H1 (cell line): ENCODE data around the gene RHOBTB1. TPM values are rescaled to one million over a fixed set of nuclear protein-coding genes. Genes with fewer than 3 reads are reported as not detected.

ENCODE experiments used
- EZH2 ChIP-seq: fragments of 200-600 bp; sonication (generic); IDR thresholded peaks from 2 replicates; pipeline ENCODE4 v1.7.1; 2012; ENCODE audit warnings: low read depth, mild to moderate bottlenecking, moderate library complexity, low read length, inconsistent platforms; ENCODE audit not compliant: severe bottlenecking
- polyA plus RNA-seq, 7 experiments: library from polyadenylated mRNA; depleted of rRNA in 3 of 7; stranded (reverse) in 5 of 7; unstranded in 2 of 7; fragments of >200 nt in 5 of 7; fragments of 200-250 nt in 2 of 7; gene quantifications; 1 replicate in 5 of 7; 2 replicates in 1 of 7; 4 replicates in 1 of 7; pipeline versions ENCODE4 v1.2.1 to v1.2.3, GENCODE V29; 2011 to 2013; ENCODE audit warnings: missing spikeins in 2 of 7, mixed read lengths in 2 of 7
- total RNA-seq: library from RNA; stranded (reverse); fragmentation: NEBNext Ultra II Directional; extraction: Animal tissue kit (Norgen Biotek cat#: 25700); gene quantifications from 2 replicates; pipeline ENCODE4 v1.2.1, GENCODE V29; 2021

Gene RHOBTB1
- total and polyA plus RNA-seq, 2 of the 8 experiments (the other 6 are each of a cell fraction or from before 2014, with no cell fraction given) = 6.1 to 7.4 TPM

GRCh38 chr10:60963441-60964256, 19.7 kb upstream of the RHOBTB1 start (continued):
- TF ChIP-seq EZH2 = no peak
